GM23338 (cell line): ENCODE data around the gene BLTP2. TPM values are rescaled to one million over a fixed set of nuclear protein-coding genes. Genes with fewer than 3 reads are reported as not detected.

ENCODE experiments used
- ATAC-seq: fragments of 200-7000 bp; cut with Tn5 transposase; 3 replicates; pipeline ENCODE4 v1.9.1; 2020
- DNase-seq: peaks from one replicate; pipeline ENCODE4 v3.0.0-alpha.2; 2015; ENCODE audit warnings: low spot score
- H2AFZ ChIP-seq: fragments of 200-600 bp; sonication (generic); 2 replicates; pipeline ENCODE4 v1.8.0; 2016; ENCODE audit warnings: antibody characterized with exemption, mild to moderate bottlenecking, moderate library complexity
- H3F3A ChIP-seq: fragments of 200-600 bp; sonication (generic); replicated peaks from 2 replicates; pipeline ENCODE4 v1.8.0; 2017; ENCODE audit warnings: antibody characterized with exemption, mixed run types, low read depth
- H3K27ac ChIP-seq: fragments of 200-600 bp; sonication (generic); 2 replicates; pipeline ENCODE4 v1.6.1; 2016; ENCODE audit warnings: low read depth
- H3K27me3 ChIP-seq: fragments of 200-600 bp; sonication (generic); 2 replicates; pipeline ENCODE4 v1.8.0; 2016; ENCODE audit warnings: mild to moderate bottlenecking, mixed run types, moderate library complexity; ENCODE audit not compliant: insufficient read depth
- H3K36me3 ChIP-seq: fragments of 200-600 bp; sonication (generic); 2 replicates; pipeline ENCODE4 v1.8.0; 2016; ENCODE audit warnings: mild to moderate bottlenecking; ENCODE audit not compliant: insufficient read depth
- H3K4me1 ChIP-seq: fragments of 200-600 bp; sonication (generic); 2 replicates; pipeline ENCODE4 v1.8.0; 2016; ENCODE audit warnings: mild to moderate bottlenecking, moderate library complexity; ENCODE audit not compliant: insufficient read depth
- H3K4me2 ChIP-seq: fragments of 200-600 bp; sonication (generic); 2 replicates; pipeline ENCODE4 v1.7.1; 2017; ENCODE audit warnings: mixed run types
- H3K4me3 ChIP-seq: fragments of 200-600 bp; sonication (generic); 2 replicates; pipeline ENCODE4 v1.6.1; 2016; ENCODE audit warnings: mixed run types
- H3K79me2 ChIP-seq: fragments of 200-600 bp; sonication (generic); replicated peaks from 2 replicates; pipeline ENCODE4 v1.8.0; 2017; ENCODE audit warnings: mild to moderate bottlenecking; ENCODE audit not compliant: insufficient read depth
- H3K9me2 ChIP-seq: fragments of 200-600 bp; sonication (generic); 2 replicates; pipeline ENCODE4 v1.8.0; 2017; ENCODE audit not compliant: insufficient read depth
- H4K20me1 ChIP-seq: fragments of 200-600 bp; sonication (generic); replicated peaks from 2 replicates; pipeline ENCODE4 v1.8.0; 2017; ENCODE audit warnings: mild to moderate bottlenecking; ENCODE audit not compliant: insufficient read depth
- H3K27ac Mint-ChIP-seq: 2 replicates; pipeline ENCODE4 v1.8.0; 2020; ENCODE audit warnings: inconsistent platforms, mild to moderate bottlenecking, moderate library complexity, mixed read lengths
- H3K27me3 Mint-ChIP-seq: 3 replicates; pipeline ENCODE4 v1.8.0; 2022; ENCODE audit warnings: low read depth, mild to moderate bottlenecking, moderate library complexity, mixed read lengths, inconsistent platforms; ENCODE audit not compliant: insufficient read depth, poor library complexity
- H3K36me3 Mint-ChIP-seq: 3 replicates; pipeline ENCODE4 v1.8.0; 2021; ENCODE audit warnings: low read depth, mild to moderate bottlenecking, inconsistent platforms, moderate library complexity, mixed read lengths
- H3K4me1 Mint-ChIP-seq: 3 replicates; pipeline ENCODE4 v1.8.0; 2020; ENCODE audit warnings: mild to moderate bottlenecking, inconsistent platforms, mixed read lengths
- H3K4me3 Mint-ChIP-seq: 3 replicates; pipeline ENCODE4 v1.8.0; 2021; ENCODE audit warnings: moderate library complexity, mild to moderate bottlenecking, inconsistent platforms, mixed read lengths
- H3K9me3 Mint-ChIP-seq: 3 replicates; pipeline ENCODE4 v1.8.0; 2020; ENCODE audit warnings: moderate library complexity, mild to moderate bottlenecking, inconsistent platforms, mixed read lengths
- CTCF ChIP-seq, 2 experiments: fragments of 200-600 bp in 1 of 2; sonication (generic) in 1 of 2; conservative IDR thresholded peaks; 2 replicates each; pipeline versions ENCODE4 v1.5.1 to v1.6.1; 2016 to 2017; ENCODE audit warnings: antibody characterized with exemption in 2 of 2, low read depth in 2 of 2, mild to moderate bottlenecking in 2 of 2, moderate library complexity in 1 of 2
- ETS1 ChIP-seq: IDR thresholded peaks from 2 replicates; pipeline ENCODE4 v1.6.1; 2016; ENCODE audit warnings: antibody characterized with exemption
- EZH2 ChIP-seq: fragments of 200-600 bp; sonication (generic); IDR thresholded peaks from one replicate; pipeline ENCODE4 v1.8.0; 2017; ENCODE audit warnings: antibody characterized with exemption, mild to moderate bottlenecking, low read depth; ENCODE audit not compliant: unreplicated experiment
- JUNB ChIP-seq: IDR thresholded peaks from one replicate; pipeline ENCODE4 v1.6.1; 2016; ENCODE audit warnings: antibody characterized with exemption; ENCODE audit not compliant: unreplicated experiment
- NANOG ChIP-seq: IDR thresholded peaks from 2 replicates; pipeline ENCODE4 v1.6.1; 2016; ENCODE audit warnings: antibody characterized with exemption, borderline replicate concordance
- POLR2AphosphoS5 ChIP-seq: IDR thresholded peaks from 2 replicates; pipeline ENCODE4 v1.6.1; 2016; ENCODE audit warnings: antibody characterized with exemption, low read depth
- STAT1 ChIP-seq: IDR thresholded peaks from one replicate; pipeline ENCODE4 v1.6.1; 2016; ENCODE audit warnings: antibody characterized with exemption; ENCODE audit not compliant: unreplicated experiment
- ZNF331 ChIP-seq: fragments of 250-450 bp; sonication (Bioruptor Pico); IDR thresholded peaks from 2 replicates; pipeline ENCODE4 v1.5.0; 2020; ENCODE audit warnings: low read depth, mild to moderate bottlenecking, moderate library complexity
- ZNF462 ChIP-seq: fragments of 250-450 bp; sonication (Bioruptor Pico); IDR thresholded peaks from 2 replicates; pipeline ENCODE4 v1.5.0; 2020; ENCODE audit warnings: mild to moderate bottlenecking, moderate library complexity
- polyA plus RNA-seq: library from polyadenylated mRNA; unstranded; fragments of >200 nt; fragmentation: Nextera tagmentation; extraction: Ambion mirVana; gene quantifications from 2 replicates; pipeline ENCODE4 v1.2.1, GENCODE V29; 2016
- total RNA-seq: library from RNA; depleted of rRNA; stranded (reverse); fragments of >200 nt; shearing (Covaris generic); gene quantifications from 2 replicates; pipeline ENCODE4 v1.2.3, GENCODE V29; 2014

BLTP2 gene
- total and polyA plus RNA-seq, 2 experiments from 2014 or later = 58.6 to 166 TPM

- Histone ChIP-seq H3K4me2 (no peak overlapping the region), H3K27ac (no peak overlapping the region), H3K4me1 (no peaks in the 10 kb centered on the region), H2AFZ (no peak overlapping the region), H3K27me3 (no peaks in the 10 kb centered on the region), H3F3A (peaks cover 8% of the 10 kb centered on the region; the same call in 1 of the 2 replicates), H3K4me3 (no peak overlapping the region), H3K36me3 (peaks cover 48% of the 10 kb centered on the region), H4K20me1 (peaks cover 35% of the 10 kb centered on the region), H3K9me2 (no peaks in the 10 kb centered on the region), H3K79me2 (no peaks in the 10 kb centered on the region)
- Mint-ChIP-seq H3K27ac (no peak overlapping the region), H3K27me3 (no peaks in the 10 kb centered on the region), H3K4me1 (no peaks in the 10 kb centered on the region), H3K4me3 (no peak overlapping the region), H3K36me3 (peaks cover 82% of the 10 kb centered on the region), H3K9me3 (no peaks in the 10 kb centered on the region)
- TF ChIP-seq ZNF331 (CRISPR knock-in tag) (no peak), CTCF (conservative IDR thresholded peaks at IDR 0.05; ENCODE audit: low read depth in 2 of 2) (peak; percentile 74 to 76)
- peak; percentile 94 for ATAC-seq
- peak; percentile 82 for DNase-seq
Measured at GRCh38 chr17:28612936-28613872, 31.8 kb downstream of the BLTP2 start.

- DNase-seq = no peak
- Histone ChIP-seq H3K4me2 (no peak overlapping the region), H4K20me1 (peaks cover 35% of the 10 kb centered on the region), H3K27me3 (no peaks in the 10 kb centered on the region), H3K36me3 (peaks cover 41% of the 10 kb centered on the region), H3K79me2 (no peaks in the 10 kb centered on the region), H3F3A (peaks cover 8% of the 10 kb centered on the region; the same call in 1 of the 2 replicates), H3K9me2 (no peaks in the 10 kb centered on the region), H3K27ac (no peak overlapping the region), H3K4me3 (no peak overlapping the region), H2AFZ (no peak overlapping the region), H3K4me1 (no peaks in the 10 kb centered on the region)
- no peak overlapping the region for H3K4me3 Mint-ChIP-seq
- no peak overlapping the region; the same call in 1 of the 2 replicates for H3K27ac Mint-ChIP-seq
- no peaks in the 10 kb centered on the region for H3K9me3 Mint-ChIP-seq
- no peaks in the 10 kb centered on the region for H3K27me3 Mint-ChIP-seq
- H3K36me3 Mint-ChIP-seq = peaks cover 76% of the 10 kb centered on the region
- H3K4me1 Mint-ChIP-seq = no peaks in the 10 kb centered on the region
- no peak for ATAC-seq
- TF ChIP-seq POLR2AphosphoS5 (no peak), ZNF462 (CRISPR knock-in tag) (no peak), JUNB (no peak), ETS1 (no peak), CTCF (conservative IDR thresholded peaks at IDR 0.05; ENCODE audit: low read depth in 2 of 2) (no peak), EZH2 (no peak), NANOG (no peak), STAT1 (no peak)
Measured at GRCh38 chr17:28612531-28612930, 32.4 kb downstream of the BLTP2 start.
